VCaP (cell line): ENCODE data around the gene SMYD3.

Experiments
- H3K27ac ChIP-seq: fragments of 450-650 bp; 2 replicates; pipeline ENCODE4 v1.5.1; 2017
- CTCF ChIP-seq: fragments of 450-650 bp; conservative IDR thresholded peaks from 2 replicates; pipeline ENCODE4 v1.5.1; 2017; ENCODE audit warnings: mild to moderate bottlenecking, moderate library complexity

The SMYD3 gene

GRCh38 chr1:245810789-245811337 lies 696.2 kb downstream of the SMYD3 start:
- no peak for TF ChIP-seq CTCF
- peak overlapping the region; percentile 41; the same call in 1 of the 2 replicates for H3K27ac ChIP-seq

GRCh38 chr1:245810181-245810769 lies 696.8 kb downstream of the SMYD3 start:
- H3K27ac ChIP-seq: peak overlapping the region; percentile 41; the same call in 1 of the 2 replicates

GRCh38 chr1:245809361-245809760 lies 697.7 kb downstream of the SMYD3 start:
- TF ChIP-seq CTCF: no peak
- no peak overlapping the region for H3K27ac ChIP-seq

More at GRCh38 chr1:245810181-245810769, 696.8 kb downstream of the SMYD3 start:
- no peak for TF ChIP-seq CTCF

GRCh38 chr1:245807954-245808719 lies 698.9 kb downstream of the SMYD3 start:
- H3K27ac ChIP-seq: no peak overlapping the region
- no peak for TF ChIP-seq CTCF

- no peak overlapping the region for H3K27ac ChIP-seq
- TF ChIP-seq CTCF: no peak
Measured at GRCh38 chr1:245807306-245807705, 699.8 kb downstream of the SMYD3 start.

GRCh38 chr1:245805532-245805931 lies 701.5 kb downstream of the SMYD3 start:
- TF ChIP-seq CTCF: no peak
- H3K27ac ChIP-seq: no peak overlapping the region

GRCh38 chr1:245804696-245805095 lies 702.4 kb downstream of the SMYD3 start:
- H3K27ac ChIP-seq: no peak overlapping the region
- TF ChIP-seq CTCF: no peak
